Erythroblast (primary cell): ENCODE measurements around the gene WIPF3.

Source experiments
- GATA1 ChIP-seq: IDR thresholded peaks from 2 replicates; pipeline ENCODE4 v1.6.1; 2011; ENCODE audit warnings: low read depth, mild to moderate bottlenecking, control low read depth, low read length, moderate library complexity
- POLR2A ChIP-seq: IDR thresholded peaks from 2 replicates; pipeline ENCODE4 v1.6.1; 2011; ENCODE audit warnings: mild to moderate bottlenecking, low read length

DNA sequence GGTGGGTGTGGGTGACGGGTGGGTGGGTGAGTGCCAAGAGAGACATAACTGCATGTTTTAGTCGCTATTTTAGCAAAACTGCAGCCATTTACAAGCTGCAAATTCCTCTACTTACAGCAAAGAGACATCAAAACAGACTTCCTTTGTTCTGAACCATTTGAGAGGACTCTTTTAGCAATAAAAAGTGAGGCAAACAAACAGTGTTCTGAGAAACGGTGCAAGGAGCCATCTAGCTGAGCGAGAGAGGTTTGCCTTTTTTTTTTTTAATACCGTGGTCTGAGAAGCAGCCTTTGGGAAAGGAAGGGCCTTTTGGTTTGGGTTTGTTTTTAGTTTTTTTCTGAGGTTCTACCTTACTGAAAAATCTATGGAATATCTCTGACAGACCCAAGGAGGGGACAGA is 120.4 kb downstream of the WIPF3 start:
- TF ChIP-seq POLR2A (no peak), GATA1 (no peak)
